SIG-M5 (cell line): ENCODE data around the gene MUC6.
"Not testable (repeated sequence)": the region's sequence is repeated elsewhere in the genome, so short reads cannot be mapped to it uniquely, and the experiment has no call there.

Experiments used
- DNase-seq: peaks from one replicate; lab custom pipeline; 2025; lab: John Stamatoyannopoulos, UW

MUC6 gene

GRCh38 chr11:986270-986951 is 50.1 kb downstream of the MUC6 start:
- no peak for DNase-seq

- DNase-seq = no peak
Measured at GRCh38 chr11:985848-986247, 50.7 kb downstream of the MUC6 start.

GRCh38 chr11:985406-985805 is 51.1 kb downstream of the MUC6 start:
- no peak for DNase-seq

- no peak for DNase-seq
Measured at GRCh38 chr11:984546-984945, 52.0 kb downstream of the MUC6 start.

- DNase-seq = no peak
Measured at GRCh38 chr11:981764-982163, 54.8 kb downstream of the MUC6 start.

GRCh38 chr11:980438-981357 is 55.8 kb downstream of the MUC6 start:
- DNase-seq = no peak

GRCh38 chr11:978781-979180 is 57.7 kb downstream of the MUC6 start:
- DNase-seq = no peak

GRCh38 chr11:977830-978720 is 58.4 kb downstream of the MUC6 start:
- DNase-seq = no peak

GRCh38 chr11:976431-977160 is 59.9 kb downstream of the MUC6 start:
- DNase-seq = no peak

- DNase-seq = no peak
Measured at GRCh38 chr11:975827-976226, 60.7 kb downstream of the MUC6 start.

GRCh38 chr11:975376-975775 is 61.1 kb downstream of the MUC6 start:
- DNase-seq = not testable (repeated sequence)

- DNase-seq = no peak
Measured at GRCh38 chr11:973237-973636, 63.3 kb downstream of the MUC6 start.

- no peak for DNase-seq
Measured at GRCh38 chr11:972523-973211, 63.9 kb downstream of the MUC6 start.

- DNase-seq = no peak
Measured at GRCh38 chr11:971731-972365, 64.7 kb downstream of the MUC6 start.

- DNase-seq = no peak
Measured at GRCh38 chr11:971092-971690, 65.3 kb downstream of the MUC6 start.

- DNase-seq = no peak
Measured at GRCh38 chr11:970319-970871, 66.1 kb downstream of the MUC6 start.

- DNase-seq = no peak
Measured at GRCh38 chr11:969651-970205, 66.8 kb downstream of the MUC6 start.

GRCh38 chr11:968822-969221 is 67.7 kb downstream of the MUC6 start:
- no peak for DNase-seq

- DNase-seq = no peak
Measured at GRCh38 chr11:967995-968751, 68.3 kb downstream of the MUC6 start.
